ENCODE results near the gene ADIRF.
"Not testable (repeated sequence)": the region's sequence is repeated elsewhere in the genome, so short reads cannot be mapped to it uniquely, and the experiment has no call there.

ADIRF gene

DNA sequence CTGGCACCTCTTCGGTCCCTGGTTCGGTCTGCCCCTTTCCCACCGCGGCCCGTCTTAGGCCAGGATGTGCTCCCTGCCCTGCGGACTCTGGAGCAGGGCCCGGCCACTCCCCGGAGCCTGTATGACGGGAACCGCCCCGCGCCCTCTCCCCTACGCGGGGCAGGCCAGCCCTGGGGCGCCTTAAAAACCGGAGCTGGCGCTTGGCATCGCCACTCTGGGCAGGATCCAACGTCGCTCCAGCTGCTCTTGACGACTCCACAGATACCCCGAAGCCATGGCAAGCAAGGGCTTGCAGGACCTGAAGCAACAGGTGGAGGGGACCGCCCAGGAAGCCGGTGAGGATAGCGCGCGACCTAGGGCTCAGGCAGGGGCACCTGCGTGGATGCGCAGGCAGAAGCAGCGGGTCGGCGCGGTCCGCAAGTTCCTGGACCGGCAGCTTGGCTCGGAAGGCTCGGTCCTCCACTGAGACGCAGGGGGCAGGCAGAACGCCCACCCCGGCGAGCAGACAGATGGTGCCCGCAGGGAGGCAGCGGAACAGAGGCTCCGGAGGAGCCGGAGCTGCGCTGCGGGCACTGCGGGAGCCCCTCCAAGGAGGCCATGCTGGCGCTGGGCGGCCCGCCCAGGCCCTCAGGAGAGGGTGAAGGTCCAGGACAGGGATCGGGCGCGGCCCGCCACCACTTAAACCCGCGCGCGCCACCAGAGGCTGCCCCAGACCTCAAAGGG, at the start of gene ADIRF:
Gene ADIRF, plus strand, starts transcription at position 212 of the 723 bp plus-strand sequence. Its CDS starts 63 bp downstream, at position 275.
- DNase-seq, result no peak

- DNase-seq, result no peak
Measured at GRCh38 chr10:86922553-86922961, 45.7 kb upstream of the ADIRF start.

DNA sequence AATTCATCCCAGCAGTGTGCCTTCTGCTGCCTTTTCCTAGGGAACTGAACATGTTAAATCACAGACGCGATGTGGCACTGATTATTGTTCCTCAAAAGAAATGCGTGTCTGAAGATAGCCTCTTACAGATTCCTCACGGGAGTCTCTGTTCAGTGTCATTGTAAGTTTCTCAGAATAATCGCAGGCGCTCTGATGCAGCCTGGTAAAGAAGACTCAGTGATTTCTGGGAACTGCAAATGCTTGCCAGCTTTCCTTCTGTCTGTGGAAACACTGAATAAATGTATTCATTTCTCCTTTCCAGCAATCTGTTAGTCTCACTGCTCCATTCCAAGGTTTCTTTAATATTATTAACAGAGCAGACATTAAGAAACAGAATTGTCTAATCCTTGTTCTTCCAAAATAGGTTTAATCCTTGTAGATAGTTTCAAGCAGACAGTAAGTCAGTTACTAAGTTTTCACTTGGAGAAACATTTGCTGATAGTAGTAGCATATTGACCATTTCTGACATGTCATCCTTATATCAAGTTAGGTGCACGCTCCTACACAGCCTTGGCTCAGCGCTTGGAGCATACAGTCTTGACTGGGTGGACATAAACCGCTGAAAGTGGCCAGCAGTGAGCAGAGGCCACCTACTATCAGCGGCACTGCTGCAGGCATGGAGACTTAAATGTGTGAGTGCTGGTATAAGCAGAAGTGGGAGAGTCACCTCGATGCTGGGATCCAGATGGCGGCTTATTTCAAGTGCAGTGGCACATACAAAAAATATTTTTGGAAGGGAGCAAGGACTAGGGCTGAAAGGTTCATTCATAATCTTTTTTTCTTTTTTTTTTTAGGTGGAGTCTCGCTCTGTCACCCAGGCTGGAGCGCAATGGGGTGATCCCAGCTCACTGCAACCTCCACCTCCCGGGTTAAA, 38.6 kb upstream of the ADIRF start:
- DNase-seq, result no peak

GRCh38 chr10:86931872-86932271, 36.4 kb upstream of the ADIRF start:
- DNase-seq, result no peak

DNA sequence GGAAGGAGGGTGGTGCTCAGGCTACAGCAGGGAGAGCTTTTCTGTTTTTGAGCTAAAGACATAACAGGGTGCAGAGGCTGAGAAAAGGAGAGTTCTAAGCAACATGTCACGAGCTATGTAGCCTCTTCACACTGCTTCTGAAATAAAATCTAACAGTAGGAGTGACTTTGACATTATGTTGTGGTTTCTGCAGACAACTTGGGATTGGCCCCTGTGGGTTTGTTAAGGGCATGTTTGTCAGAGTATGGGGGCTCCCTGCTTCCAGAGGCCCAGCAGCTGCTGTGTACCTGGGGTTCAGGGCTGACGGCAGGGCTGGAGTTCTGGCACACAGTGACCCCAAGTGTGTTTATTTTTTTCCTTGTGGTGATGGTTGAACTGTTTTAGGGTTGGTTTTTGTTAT, 35.6 kb upstream of the ADIRF start:
- no peak for DNase-seq

- DNase-seq, result not testable (repeated sequence)
Measured at GRCh38 chr10:86934162-86934711, 34.0 kb upstream of the ADIRF start.

GRCh38 chr10:86936661-86937501, 31.4 kb upstream of the ADIRF start:
- DNase-seq, result no peak

DNA sequence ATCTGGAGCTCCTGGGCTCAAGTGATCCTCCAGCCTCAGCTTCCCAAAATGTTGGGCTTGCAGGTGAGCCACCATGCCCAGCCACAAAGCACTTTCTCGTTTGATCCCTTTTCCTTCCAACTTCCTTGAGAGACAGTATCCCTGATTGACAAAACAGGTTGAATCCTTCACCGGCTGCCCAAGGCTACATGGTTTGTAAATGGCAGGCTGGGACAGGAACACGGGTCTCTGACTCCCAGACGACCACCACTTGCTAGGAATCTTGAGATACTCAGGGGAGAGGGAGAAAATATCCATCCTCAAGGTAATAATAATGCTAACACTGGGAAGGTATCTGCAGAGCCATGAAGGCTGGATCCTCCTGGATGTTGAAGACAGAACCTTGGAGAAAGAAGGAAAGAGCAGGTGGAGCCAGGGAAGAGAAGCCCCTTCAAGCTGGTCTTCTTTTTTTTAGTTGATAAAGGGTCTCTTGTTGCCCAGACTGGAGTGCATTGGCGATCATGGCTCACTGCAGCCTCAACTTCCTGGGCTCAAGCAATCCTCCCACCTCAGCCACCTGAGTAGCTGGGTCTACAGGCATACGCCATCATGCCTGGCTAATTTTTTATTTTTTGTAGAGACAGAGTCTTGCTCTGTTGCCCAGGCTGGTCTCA, 30.7 kb upstream of the ADIRF start:
- no peak for DNase-seq

DNA sequence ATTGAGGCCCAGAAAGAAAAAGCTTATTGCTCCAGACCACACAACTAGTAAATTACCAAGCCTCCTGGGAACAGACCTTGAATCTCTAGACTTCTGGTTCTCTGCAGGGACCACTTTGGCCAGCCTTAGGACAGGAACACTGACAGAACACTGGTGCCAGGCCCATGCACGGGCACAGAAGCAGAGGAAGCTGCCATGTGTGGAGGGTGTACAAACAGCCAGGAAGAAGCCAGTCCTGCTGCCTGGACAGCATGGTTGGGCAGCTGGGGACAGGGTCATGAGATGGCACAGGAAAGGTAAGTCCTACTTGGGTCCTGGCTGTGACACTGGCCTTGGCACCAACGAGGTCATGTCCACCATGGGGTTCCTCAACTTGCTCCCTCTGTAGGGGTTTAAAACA, 30.0 kb upstream of the ADIRF start:
- DNase-seq, result no peak

DNA sequence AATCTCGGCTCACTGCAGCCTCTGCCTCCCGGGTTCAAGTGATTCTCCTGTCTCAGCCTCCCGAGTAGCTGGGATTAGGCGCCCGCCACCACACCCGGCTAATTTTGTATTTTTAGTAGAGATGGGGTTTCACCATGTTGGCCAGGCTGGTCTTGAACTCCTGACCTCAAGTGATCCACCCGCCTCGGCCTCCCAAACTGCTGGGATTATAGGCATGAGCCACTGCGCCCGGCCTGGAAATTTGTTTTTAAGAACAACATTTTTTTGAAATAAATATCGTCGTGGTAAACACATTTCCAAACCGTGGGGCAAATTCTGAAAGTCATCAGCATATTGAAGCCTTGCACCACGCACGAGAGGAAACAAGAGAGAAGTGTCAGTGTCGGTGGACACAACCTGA, 28.2 kb upstream of the ADIRF start:
- not testable (repeated sequence) for DNase-seq

DNA sequence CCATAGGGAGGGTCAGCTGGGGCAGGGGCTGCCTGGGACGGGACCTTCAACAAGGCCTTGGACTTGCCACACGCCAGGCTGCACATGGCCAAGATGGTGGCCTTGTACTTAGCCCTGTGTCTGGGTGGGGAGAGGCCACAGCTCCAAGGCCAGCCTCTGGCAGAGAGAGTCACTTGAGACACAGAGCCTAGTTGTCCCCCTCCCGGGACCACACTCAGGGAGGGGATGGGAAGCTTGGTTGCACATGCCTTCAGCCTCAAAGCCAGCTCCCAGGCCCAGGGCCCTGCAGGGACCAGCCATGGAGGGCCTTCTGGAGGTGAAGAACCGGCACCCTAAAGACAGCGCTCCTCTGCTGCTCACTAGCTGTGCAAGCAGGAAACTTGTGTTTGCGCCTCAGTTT, 27.6 kb upstream of the ADIRF start:
- no peak for DNase-seq

GRCh38 chr10:86941426-86941825, 26.9 kb upstream of the ADIRF start:
- no peak for DNase-seq

DNA sequence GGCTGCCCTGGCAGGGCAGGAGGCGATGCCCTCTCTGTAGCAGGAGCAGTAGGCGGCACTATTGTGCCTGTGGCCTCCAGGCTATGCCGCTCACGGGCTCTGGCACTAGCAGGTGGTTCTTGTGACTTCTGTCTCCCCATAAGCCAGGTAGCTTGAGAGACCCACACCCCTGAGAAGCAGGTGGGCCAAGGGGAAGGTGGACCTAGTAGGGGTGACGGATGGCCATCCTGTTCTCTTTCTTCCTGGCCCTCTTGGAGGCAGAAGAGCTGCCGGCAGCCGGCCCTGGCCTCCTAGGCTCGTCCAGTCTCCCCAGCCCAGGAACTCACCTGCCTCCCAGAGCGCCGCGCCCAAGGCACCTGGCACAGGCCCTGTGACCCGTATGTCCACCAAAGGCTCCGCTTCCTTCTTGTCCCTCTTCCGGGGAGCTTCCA, 26.3 kb upstream of the ADIRF start:
- no peak for DNase-seq

DNA sequence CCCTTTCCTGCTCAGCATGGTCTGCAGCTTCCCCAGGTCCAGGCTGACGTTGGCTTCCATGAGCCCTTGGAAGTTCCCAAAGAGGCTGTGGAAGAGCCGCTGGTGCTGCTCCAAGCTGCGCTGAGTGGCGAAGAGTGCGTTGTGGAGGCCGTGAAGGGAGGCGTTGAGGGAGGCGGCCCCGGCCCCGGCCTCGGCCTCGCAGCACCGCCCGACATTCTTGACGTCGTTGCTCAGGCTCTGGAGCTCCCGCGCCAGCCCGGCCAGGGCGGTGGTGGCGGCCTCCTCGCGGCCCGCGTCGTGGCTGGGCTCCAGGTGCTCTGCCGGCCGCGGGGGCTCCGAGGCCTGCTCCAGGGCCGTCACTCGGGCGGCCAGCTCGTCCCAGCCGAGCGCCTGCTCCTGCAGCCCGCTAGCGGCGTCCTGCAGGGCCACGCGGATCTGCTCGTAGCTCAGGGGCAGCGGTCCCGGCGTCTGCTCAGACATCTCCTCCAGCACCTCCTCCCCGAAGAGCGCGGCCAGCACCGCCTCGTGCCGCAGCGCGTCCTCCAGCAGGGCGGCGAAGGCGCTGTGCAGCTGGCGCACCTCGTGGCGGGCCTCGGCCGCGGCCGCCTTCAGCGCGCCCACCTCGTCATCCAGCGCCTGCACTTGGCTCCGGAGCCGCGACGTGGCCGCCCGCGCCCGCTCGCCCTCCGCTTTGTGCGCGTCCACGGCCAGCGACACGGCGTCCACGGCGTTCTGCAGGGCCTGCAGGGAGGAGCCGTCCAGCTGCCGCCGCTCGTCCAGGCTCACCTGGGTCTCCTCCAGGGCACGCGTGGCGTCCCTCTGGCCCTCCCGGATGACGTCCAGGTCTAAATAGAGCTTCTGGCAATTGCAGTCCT, 25.6 kb upstream of the ADIRF start:
- DNase-seq, result no peak

DNA sequence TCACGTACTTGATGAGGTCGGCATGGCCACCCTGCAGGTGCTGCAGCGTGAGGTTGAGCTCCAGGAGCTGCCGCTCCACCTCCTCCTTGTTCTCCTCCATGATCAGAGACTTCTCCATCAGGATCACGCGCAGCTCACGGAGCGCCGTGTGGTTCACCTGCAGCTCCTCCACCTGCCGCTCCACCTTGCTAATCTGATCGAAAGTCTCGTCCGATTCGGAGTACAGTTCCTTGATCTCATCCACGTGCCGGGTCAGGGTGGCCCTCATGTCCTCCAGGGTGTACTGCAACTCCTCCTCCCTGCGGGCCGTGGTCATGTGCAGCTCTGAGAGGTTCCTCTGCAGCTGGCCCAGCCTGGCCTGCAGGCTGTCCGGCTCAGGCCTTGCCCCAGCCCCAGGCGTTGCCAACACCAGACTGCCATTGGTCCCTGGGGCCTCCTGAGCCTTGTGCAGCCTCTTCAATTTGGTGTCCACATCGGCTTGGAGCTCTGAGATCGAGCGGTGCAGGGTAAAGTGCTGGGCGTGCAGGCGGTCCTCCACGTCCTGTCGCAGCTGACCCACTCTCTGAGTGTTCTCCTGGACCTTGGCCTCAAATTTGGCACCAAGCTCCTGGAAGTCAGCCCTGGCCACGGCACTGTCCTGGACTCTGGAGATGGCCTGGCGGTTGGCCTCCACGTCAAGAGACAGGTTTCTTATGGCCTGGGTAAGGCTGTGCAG, 24.8 kb upstream of the ADIRF start:
- DNase-seq, result no peak

DNA sequence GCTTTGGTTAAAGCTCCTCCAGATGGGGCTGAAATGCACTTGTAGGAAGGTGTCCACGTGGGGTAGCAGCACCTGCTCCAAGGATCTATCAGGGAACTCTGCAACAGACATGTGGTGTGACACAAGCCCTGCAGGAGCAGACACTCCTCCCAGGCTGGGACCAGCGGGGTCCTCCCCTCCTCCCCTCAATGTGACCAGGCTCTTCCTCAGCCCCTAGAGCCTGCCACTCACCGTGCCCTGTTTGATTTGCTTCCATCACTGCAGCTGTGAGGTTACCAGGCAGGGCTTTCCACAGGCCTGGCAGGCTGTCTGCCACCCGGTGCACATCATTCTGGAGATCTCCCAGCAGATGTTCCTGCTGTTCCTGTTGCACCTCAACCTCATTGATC, 24.3 kb upstream of the ADIRF start:
- DNase-seq, result no peak

DNA sequence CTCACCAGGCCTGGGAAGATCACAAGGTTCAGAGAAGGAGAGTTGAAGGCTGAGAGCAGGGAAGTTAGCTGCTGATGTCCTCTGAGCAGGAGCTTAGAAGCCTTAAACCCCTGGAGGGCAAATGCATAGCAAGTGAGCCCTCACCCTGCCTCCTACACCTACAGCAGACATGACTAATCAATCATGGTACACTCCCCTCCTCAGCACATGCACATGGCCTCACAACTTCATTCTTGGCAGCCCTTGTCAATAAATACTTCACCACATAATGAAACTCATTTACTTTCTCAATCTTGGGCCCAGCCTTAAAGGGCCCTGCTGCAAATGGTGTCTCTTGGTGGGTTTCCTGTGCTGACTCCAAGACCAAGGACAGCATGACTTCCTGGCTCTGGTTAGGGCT, 23.8 kb upstream of the ADIRF start:
- no peak for DNase-seq

DNA sequence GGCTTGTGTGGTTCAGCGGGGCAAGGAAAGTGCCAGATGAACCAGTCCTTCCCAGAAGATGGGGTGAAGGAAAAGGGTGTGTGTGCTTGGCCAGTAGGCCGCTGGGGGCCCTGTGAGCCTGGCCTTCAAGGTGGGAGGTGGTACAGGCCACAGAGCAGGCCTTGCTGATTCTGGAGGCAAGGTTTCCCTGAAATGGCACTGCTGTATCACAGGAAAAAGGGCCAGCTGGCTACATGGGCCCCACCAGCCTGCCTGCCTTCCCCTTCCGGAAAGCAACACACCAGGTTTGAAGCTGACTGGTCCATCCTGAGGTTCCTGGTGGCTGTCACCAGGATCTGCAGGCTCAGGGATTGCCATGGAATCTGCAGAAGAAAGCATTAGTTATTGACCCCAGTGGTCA, 23.4 kb upstream of the ADIRF start:
- no peak for DNase-seq

DNA sequence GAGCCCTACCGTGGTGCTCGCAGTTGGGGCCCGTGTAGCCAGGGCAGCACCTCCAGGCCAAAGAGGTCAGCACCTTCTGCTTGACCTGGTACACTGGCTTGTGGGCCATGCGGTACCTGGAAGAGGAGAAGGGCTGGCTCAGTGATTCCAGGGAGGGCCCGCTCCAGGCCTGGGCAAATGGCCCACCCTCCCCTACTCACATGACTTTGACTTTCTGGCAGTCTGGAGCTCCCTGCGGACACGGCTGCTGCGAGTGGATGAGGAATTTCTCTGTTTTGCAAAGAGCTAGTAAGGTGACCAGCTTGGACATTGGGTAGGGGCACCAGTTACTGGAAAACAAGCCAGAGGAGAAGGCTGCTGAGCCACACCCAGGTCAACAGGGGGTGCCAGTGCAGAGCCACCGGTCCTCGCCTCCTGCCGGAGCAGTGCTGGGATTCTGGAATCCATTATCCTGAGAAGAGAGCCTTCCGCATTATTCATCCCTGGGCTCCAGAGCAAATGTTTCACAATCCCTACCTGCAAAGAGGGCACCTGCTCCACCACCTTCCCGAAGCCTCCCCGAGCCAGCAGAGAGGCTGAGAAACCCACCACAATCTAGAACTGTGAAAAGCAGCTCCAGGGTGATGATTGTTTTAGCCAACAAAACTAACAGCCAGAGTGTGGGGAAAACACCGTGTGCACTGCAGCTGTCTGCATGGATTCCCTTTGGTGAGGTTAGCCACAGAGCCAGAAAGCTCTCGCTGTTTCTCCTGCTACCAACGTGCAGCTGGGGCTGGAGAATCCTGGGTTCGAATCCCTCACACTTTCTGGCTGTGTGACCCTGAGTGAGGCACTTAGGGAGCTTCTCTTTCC, 22.7 kb upstream of the ADIRF start:
- DNase-seq, result no peak

All from bone marrow (tissue), 2 donors.